ENCODE data around the gene CDK6.

GRCh38 chr7:92826258-92826938, 10.0 kb downstream of the CDK6 start:
- TF ChIP-seq POLR2AphosphoS2 (IDR thresholded peaks at IDR 0.05; ENCODE audit: low read depth, low read length) (no peak), EZH2 (IDR thresholded peaks at IDR 0.05; ENCODE audit: borderline replicate concordance, control insufficient read depth, low read depth, low read length) (no peak), POLR2A (IDR thresholded peaks at IDR 0.05; ENCODE audit: low read depth, low read length) (no peak), CREB1 (IDR thresholded peaks at IDR 0.05; ENCODE audit: low read depth) (no peak), NR2C1 (IDR thresholded peaks at IDR 0.05) (no peak), CHD4 (IDR thresholded peaks at IDR 0.05) (no peak), HDAC2 (IDR thresholded peaks at IDR 0.05) (no peak), BCL3 (IDR thresholded peaks at IDR 0.05; ENCODE audit: borderline replicate concordance, insufficient read depth, low read depth, low read length, poor library complexity, severe bottlenecking) (no peak), PML (IDR thresholded peaks at IDR 0.05; ENCODE audit: low read length) (no peak), MYC (IDR thresholded peaks at IDR 0.05; ENCODE audit: insufficient read depth, insufficient read length, insufficient replicate concordance, low read length, severe bottlenecking) (no peak), TAF1 (IDR thresholded peaks at IDR 0.05; ENCODE audit: borderline replicate concordance, low read depth, low read length) (no peak), BHLHE40 (IDR thresholded peaks at IDR 0.05; ENCODE audit: borderline replicate concordance in 1 of 2, low read depth in 2 of 2, low read length in 1 of 2) (no peak)

Measured in GM12878 (cell line).